ENCODE results near the gene FADS2. TPM values are rescaled to one million over a fixed set of nuclear protein-coding genes. Genes with fewer than 3 reads are reported as not detected.

The FADS2 gene
- total and polyA plus RNA-seq, 2 of the 13 experiments (the other 11 are each of a cell fraction or from before 2014, with no cell fraction given), result 90.1 to 124 TPM

DNA sequence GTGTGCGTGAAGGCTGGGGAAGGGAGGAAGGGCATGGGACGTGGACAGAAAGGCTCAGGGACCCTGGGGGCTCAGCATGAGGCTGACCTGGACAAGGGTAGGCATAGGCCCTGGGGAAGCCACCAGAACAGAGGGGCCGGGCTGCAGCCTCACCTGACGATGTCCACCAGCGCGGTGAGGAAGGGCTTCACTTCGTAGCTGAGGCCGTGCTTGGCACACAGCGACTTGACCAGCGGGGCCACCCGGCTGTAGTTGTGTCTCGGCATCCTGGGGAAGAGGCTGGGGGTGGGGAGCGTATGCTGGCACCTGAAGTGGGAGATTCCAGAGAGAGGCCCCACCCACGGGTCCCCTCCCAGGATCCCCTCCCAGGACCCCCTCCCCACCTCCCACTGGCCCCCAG lies 47.6 kb downstream of the FADS2 start (continued):
- no peak for TF ChIP-seq CHD2 (IDR thresholded peaks at IDR 0.05; ENCODE audit: low read depth, low read length)

DNA sequence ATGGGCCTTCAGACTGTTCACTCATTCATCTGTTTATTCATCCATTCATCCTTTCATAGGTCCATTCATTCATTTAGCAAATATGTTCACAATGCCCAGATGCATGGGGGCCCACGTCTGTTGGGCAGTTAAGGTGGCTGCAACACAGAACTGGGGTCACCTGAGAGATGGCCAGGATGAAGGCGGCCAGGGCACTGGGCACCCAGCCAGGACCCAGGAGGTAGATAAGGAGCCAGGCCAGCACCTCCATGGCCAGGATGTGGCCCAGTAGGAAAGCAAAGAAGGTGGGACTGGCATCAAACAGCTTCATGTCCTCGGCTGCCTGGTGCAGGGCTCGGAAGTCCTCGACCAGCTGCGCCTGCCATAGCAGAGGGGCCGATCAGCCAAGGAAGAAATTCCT lies 51.1 kb downstream of the FADS2 start:
- Histone ChIP-seq H4K20me1 (ENCODE audit: insufficient read depth, low read length) (no peaks in the 10 kb centered on the region), H3K27ac (ENCODE audit: extremely low read length, insufficient read depth, low read length) (no peak overlapping the region), H3K4me3 (replicated peaks in 1 of 3; ENCODE audit: insufficient read depth in 1 of 3, low read depth in 2 of 3, low read length in 3 of 3) (no peak overlapping the region), H3K9ac (ENCODE audit: insufficient read depth, low read depth, low read length) (no peak overlapping the region), H3K4me2 (ENCODE audit: low read depth, low read length) (no peak overlapping the region), H3K9me3 (ENCODE audit: low read length) (no peaks in the 10 kb centered on the region), H3K4me1 (ENCODE audit: insufficient read depth, low read length) (no peaks in the 10 kb centered on the region), H3K27me3 (ENCODE audit: control insufficient read depth in 1 of 2, insufficient read depth in 2 of 2, low read length in 2 of 2) (no peaks in the 10 kb centered on the region), H3K36me3 (replicated peaks in 1 of 2; ENCODE audit: control insufficient read depth in 1 of 2, insufficient read depth in 2 of 2, low read length in 2 of 2) (no peaks in the 10 kb centered on the region; a peak in 1 of 5 replicates), H2AFZ (ENCODE audit: low read length) (no peak overlapping the region), H3K79me2 (ENCODE audit: insufficient read depth, low read length) (no peaks in the 10 kb centered on the region)
- no TSS peak for BruUV-seq (replicated peaks)
- WGBS (ENCODE audit: low lambda C conversion rate), result 84% methylated on average over 5 of the region's 7 CpGs
- CTCF ChIA-PET (ENCODE audit: low intra/inter-chr PET ratio, low total read pairs), result no interaction called here
- in situ Hi-C loops (cut with HindIII; ENCODE audit: extremely low pct_ligation_motif_present, low pct_unique_long_range_greater_than_20kb) (no loop called here), intact Hi-C loops (cut with micrococcal nuclease; ENCODE audit: unreplicated experiment) (no loop called here)
- TF ChIP-seq SIN3A (IDR thresholded peaks at IDR 0.05; ENCODE audit: borderline replicate concordance, low read depth, low read length) (no peak), RBAK (CRISPR knock-in tag; IDR thresholded peaks at IDR 0.05) (no peak), DR1 (CRISPR knock-in tag; IDR thresholded peaks at IDR 0.05) (no peak), ZNF607 (CRISPR knock-in tag; IDR thresholded peaks at IDR 0.05; ENCODE audit: borderline replicate concordance) (no peak), POLR2A (IDR thresholded peaks at IDR 0.05; ENCODE audit: insufficient read depth in 1 of 2, low read depth in 2 of 2, low read length in 2 of 2) (no peak), ZNF234 (CRISPR knock-in tag; conservative IDR thresholded peaks at IDR 0.05) (no peak), ARHGAP35 (CRISPR knock-in tag; IDR thresholded peaks at IDR 0.05; ENCODE audit: borderline replicate concordance) (no peak)
- ATAC-seq (no peak), DNase-seq (ENCODE audit: low spot score) (no peak), FAIRE-seq (no peak)
- POLR2A ChIA-PET, result no interaction called here

DNA sequence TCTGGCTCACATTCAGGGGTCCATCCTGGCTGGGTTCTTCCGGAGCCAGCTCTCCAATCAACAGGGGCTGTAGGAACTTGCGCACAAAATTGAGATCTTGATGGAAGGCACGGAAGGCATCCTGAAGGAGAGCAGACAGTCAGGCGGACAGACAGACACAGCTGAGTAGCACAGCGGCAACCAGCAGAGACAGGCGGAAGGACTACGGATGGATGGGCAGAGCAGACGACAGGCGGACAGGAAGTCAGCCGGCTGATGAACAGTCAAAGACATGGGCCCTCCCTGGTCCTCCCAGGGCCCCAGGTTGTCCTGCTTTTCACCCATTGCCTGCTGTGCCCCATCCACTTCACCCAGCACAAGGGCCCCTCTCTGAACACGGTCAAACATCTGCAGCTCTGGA lies 51.9 kb downstream of the FADS2 start:
- Histone ChIP-seq H3K9me3 (ENCODE audit: low read length) (no peaks in the 10 kb centered on the region), H3K4me2 (ENCODE audit: low read depth, low read length) (no peak overlapping the region), H3K27ac (ENCODE audit: extremely low read length, insufficient read depth, low read length) (no peak overlapping the region), H3K36me3 (replicated peaks in 1 of 2; ENCODE audit: control insufficient read depth in 1 of 2, insufficient read depth in 2 of 2, low read length in 2 of 2) (no peaks in the 10 kb centered on the region; a peak in 1 of 5 replicates), H4K20me1 (ENCODE audit: insufficient read depth, low read length) (no peaks in the 10 kb centered on the region), H3K79me2 (ENCODE audit: insufficient read depth, low read length) (no peaks in the 10 kb centered on the region), H3K9ac (ENCODE audit: insufficient read depth, low read depth, low read length) (no peak overlapping the region), H3K27me3 (ENCODE audit: control insufficient read depth in 1 of 2, insufficient read depth in 2 of 2, low read length in 2 of 2) (no peaks in the 10 kb centered on the region), H3K4me1 (ENCODE audit: insufficient read depth, low read length) (no peaks in the 10 kb centered on the region), H3K4me3 (replicated peaks in 1 of 3; ENCODE audit: insufficient read depth in 1 of 3, low read depth in 2 of 3, low read length in 3 of 3) (no peak overlapping the region), H2AFZ (ENCODE audit: low read length) (no peak overlapping the region)
- FAIRE-seq (no peak), DNase-seq (ENCODE audit: low spot score) (no peak), ATAC-seq (no peak)
- CTCF ChIA-PET (ENCODE audit: low intra/inter-chr PET ratio, low total read pairs), result no interaction called here
- POLR2A ChIA-PET, result no interaction called here
- TF ChIP-seq, protein P1, sequence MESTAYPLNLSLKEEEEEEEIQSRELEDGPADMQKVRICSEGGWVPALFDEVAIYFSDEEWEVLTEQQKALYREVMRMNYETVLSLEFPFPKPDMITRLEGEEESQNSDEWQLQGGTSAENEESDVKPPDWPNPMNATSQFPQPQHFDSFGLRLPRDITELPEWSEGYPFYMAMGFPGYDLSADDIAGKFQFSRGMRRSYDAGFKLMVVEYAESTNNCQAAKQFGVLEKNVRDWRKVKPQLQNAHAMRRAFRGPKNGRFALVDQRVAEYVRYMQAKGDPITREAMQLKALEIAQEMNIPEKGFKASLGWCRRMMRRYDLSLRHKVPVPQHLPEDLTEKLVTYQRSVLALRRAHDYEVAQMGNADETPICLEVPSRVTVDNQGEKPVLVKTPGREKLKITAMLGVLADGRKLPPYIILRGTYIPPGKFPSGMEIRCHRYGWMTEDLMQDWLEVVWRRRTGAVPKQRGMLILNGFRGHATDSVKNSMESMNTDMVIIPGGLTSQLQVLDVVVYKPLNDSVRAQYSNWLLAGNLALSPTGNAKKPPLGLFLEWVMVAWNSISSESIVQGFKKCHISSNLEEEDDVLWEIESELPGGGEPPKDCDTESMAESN (CRISPR knock-in tag; conservative IDR thresholded peaks at IDR 0.05), result no peak
- TF ChIP-seq ZKSCAN1 (IDR thresholded peaks at IDR 0.05; ENCODE audit: low read length) (no peak), NPAS2 (CRISPR knock-in tag; IDR thresholded peaks at IDR 0.05; ENCODE audit: borderline replicate concordance) (no peak), MAX (IDR thresholded peaks at IDR 0.05) (no peak), ZEB1 (IDR thresholded peaks at IDR 0.05; ENCODE audit: insufficient replicate concordance, low read depth) (no peak), FOXK2 (IDR thresholded peaks at IDR 0.05) (no peak)
- 92% methylated on average over 11 of the region's 11 CpGs for WGBS (ENCODE audit: low lambda C conversion rate)
- in situ Hi-C loops (cut with HindIII; ENCODE audit: extremely low pct_ligation_motif_present, low pct_unique_long_range_greater_than_20kb), result no loop called here
- intact Hi-C loops (cut with micrococcal nuclease; ENCODE audit: unreplicated experiment), result no loop called here
- BruUV-seq (replicated peaks), result no TSS peak

All from HepG2 (cell line).